Peyer's patch (tissue), 4 donors: ENCODE measurements around the gene SPATA12. TPM values are rescaled to one million over a fixed set of nuclear protein-coding genes. Genes with fewer than 3 reads are reported as not detected.

ENCODE experiments used
- DNase-seq, 3 donors: peaks; one replicate each; pipeline ENCODE4 v3.0.0-alpha.2; 2017 to 2019
- H3K27ac ChIP-seq, 4 donors: fragments of 200-600 bp; sonication (generic); one replicate each; pipeline ENCODE4 v1.5.1; 2016 to 2019
- H3K27me3 ChIP-seq, 2 donors: fragments of 200-600 bp; sonication (generic); one replicate each; pipeline ENCODE4 v1.5.1; 2019
- H3K36me3 ChIP-seq, 3 donors: fragments of 200-600 bp; sonication (generic); one replicate each; pipeline ENCODE4 v1.5.1; 2016 to 2019
- H3K4me1 ChIP-seq, 4 donors: fragments of 200-600 bp; sonication (generic); one replicate each; pipeline ENCODE4 v1.5.1; 2016 to 2019
- H3K4me3 ChIP-seq, 4 donors: fragments of 200-600 bp; sonication (generic); 1 replicate in 3 of 4; 2 replicates in 1 of 4; pipeline ENCODE4 v1.5.1; 2016 to 2019; ENCODE audit warnings: mild to moderate bottlenecking in 1 of 4
- H3K9me3 ChIP-seq, 4 donors: fragments of 200-600 bp; sonication (generic); one replicate each; pipeline ENCODE4 v1.5.1; 2016 to 2019; ENCODE audit warnings: mild to moderate bottlenecking in 1 of 4
- POLR2A ChIP-seq, 2 donors: fragments of 450-650 bp; IDR thresholded peaks; one replicate each; pipeline ENCODE4 v1.5.1; 2017; ENCODE audit warnings: antibody characterized with exemption in 2 of 2, mild to moderate bottlenecking in 2 of 2, moderate library complexity in 2 of 2
- total RNA-seq, 4 donors: library from RNA; depleted of rRNA; stranded (reverse); fragments of >200 nt; gene quantifications; one replicate each; pipeline ENCODE4 v1.1.0, GENCODE V29; 2016
- TF ChIP-seq, protein P1 (sequence below), 6 experiments: fragments of 450-650 bp in 4 of 6; fragments of 200-600 bp in 2 of 6; sonication (generic) in 1 of 6; IDR thresholded peaks; one replicate each; pipeline ENCODE4 v1.5.1; 2017 to 2019; ENCODE audit warnings: antibody characterized with exemption in 6 of 6, mild to moderate bottlenecking in 3 of 6, moderate library complexity in 1 of 6

Gene SPATA12
- total RNA-seq, 4 donors from 2014 or later, result not detected

- Histone ChIP-seq H3K4me3 (no peak overlapping the region), H3K27me3 (no peaks in the 10 kb centered on the region), H3K4me1 (no peaks in the 10 kb centered on the region), H3K27ac (no peak overlapping the region), H3K36me3 (no peaks in the 10 kb centered on the region), H3K9me3 (no peaks in the 10 kb centered on the region)
- TF ChIP-seq POLR2A (IDR thresholded peaks at IDR 0.05), result no peak
- TF ChIP-seq, protein P1, sequence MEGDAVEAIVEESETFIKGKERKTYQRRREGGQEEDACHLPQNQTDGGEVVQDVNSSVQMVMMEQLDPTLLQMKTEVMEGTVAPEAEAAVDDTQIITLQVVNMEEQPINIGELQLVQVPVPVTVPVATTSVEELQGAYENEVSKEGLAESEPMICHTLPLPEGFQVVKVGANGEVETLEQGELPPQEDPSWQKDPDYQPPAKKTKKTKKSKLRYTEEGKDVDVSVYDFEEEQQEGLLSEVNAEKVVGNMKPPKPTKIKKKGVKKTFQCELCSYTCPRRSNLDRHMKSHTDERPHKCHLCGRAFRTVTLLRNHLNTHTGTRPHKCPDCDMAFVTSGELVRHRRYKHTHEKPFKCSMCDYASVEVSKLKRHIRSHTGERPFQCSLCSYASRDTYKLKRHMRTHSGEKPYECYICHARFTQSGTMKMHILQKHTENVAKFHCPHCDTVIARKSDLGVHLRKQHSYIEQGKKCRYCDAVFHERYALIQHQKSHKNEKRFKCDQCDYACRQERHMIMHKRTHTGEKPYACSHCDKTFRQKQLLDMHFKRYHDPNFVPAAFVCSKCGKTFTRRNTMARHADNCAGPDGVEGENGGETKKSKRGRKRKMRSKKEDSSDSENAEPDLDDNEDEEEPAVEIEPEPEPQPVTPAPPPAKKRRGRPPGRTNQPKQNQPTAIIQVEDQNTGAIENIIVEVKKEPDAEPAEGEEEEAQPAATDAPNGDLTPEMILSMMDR (IDR thresholded peaks at IDR 0.05), result no peak
- DNase-seq, result no peak
These were observed 56.0 kb downstream of the SPATA12 start for GRCh38 chr3:57116501-57116900.

DNA sequence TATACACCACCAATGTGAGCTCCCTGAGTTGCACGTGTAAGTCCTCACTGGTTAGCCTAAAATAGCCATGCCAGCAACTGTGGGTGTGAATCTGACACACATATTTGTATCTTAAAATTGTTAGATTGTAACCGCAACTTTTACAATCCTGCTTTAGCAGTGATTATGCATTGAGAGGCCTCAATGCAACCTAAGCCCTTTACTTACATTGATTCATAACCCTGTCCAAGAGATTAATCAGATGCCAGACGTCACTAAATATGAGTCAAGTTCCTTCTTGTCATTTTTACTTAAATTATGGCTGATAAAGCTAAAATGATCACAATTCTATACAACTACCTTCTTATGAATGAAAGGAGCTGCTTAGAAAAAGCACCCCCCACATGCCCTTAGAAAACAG, 57.8 kb downstream of the SPATA12 start:
- Histone ChIP-seq H3K36me3 (no peaks in the 10 kb centered on the region), H3K27me3 (no peaks in the 10 kb centered on the region), H3K4me3 (no peak overlapping the region), H3K9me3 (no peaks in the 10 kb centered on the region), H3K27ac (no peak overlapping the region), H3K4me1 (no peaks in the 10 kb centered on the region)
- DNase-seq, result no peak
- TF ChIP-seq, protein P1 (IDR thresholded peaks at IDR 0.05), result no peak
- TF ChIP-seq POLR2A (IDR thresholded peaks at IDR 0.05), result no peak

- Histone ChIP-seq H3K4me3 (no peak overlapping the region), H3K27me3 (no peaks in the 10 kb centered on the region), H3K9me3 (no peaks in the 10 kb centered on the region), H3K36me3 (no peaks in the 10 kb centered on the region), H3K4me1 (no peaks in the 10 kb centered on the region), H3K27ac (peak overlapping the region in 1 of 4 donors; percentile 42)
- no peak for TF ChIP-seq POLR2A (IDR thresholded peaks at IDR 0.05)
- TF ChIP-seq, protein P1 (IDR thresholded peaks at IDR 0.05), result no peak
- DNase-seq, result no peak
These were observed 59.6 kb downstream of the SPATA12 start for GRCh38 chr3:57120040-57120439.

DNA sequence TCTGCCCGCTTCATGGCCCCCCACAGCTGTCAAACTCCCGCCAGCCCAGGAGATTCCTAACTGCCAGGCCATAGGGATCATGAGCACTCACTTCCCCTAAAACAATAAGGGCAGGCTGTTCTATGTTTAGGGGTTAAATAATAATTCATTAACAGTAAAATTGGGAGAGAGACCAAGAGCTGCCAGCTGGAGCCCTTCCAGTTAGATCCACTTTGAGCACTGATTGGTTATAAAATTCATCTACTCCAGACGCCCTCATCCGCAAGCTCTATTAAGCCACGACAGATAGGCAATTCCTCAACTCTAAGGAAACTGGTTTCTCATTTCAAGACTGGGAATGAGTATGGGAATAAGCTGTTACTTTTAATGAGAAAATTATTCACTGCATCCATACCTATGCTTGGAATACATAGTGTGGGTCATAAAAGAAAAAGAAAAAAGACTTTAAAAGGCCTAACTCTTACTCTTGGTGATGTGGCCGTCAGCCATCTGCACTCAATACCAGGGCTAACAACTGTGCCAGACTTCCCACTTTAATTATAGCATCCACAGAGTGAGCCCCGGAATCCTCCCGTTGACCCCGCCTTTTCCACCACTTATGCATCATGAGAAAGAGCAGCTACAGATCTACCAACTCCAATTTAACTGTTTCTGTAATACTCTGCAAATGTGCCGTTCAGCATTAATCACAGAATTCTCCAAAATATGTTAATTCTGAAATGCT, 60.1 kb downstream of the SPATA12 start:
- Histone ChIP-seq H3K9me3 (no peaks in the 10 kb centered on the region), H3K4me3 (no peak overlapping the region), H3K27ac (peak overlapping the region in 1 of 4 donors; percentile 42), H3K27me3 (no peaks in the 10 kb centered on the region), H3K4me1 (no peaks in the 10 kb centered on the region), H3K36me3 (no peaks in the 10 kb centered on the region)
- TF ChIP-seq, protein P1 (IDR thresholded peaks at IDR 0.05), result no peak
- no peak for TF ChIP-seq POLR2A (IDR thresholded peaks at IDR 0.05)
- DNase-seq, result no peak

Other genes with a start within 250 kb of the SPATA12 start
- 1 to 10 TPM in 2 of 4 donors, under 1 TPM in 2; 0.88 to 5.8 (median 2.1) TPM for gene IL17RD, start 104.7 kb downstream of the SPATA12 start, total RNA-seq
- gene HESX1, start 139.3 kb downstream of the SPATA12 start, total RNA-seq, result not detected
- 10 to 100 TPM; 28.6 to 39.2 (median 33.0) TPM for gene APPL1, start 167.1 kb downstream of the SPATA12 start, total RNA-seq
- not detected for gene ASB14, start 232.0 kb downstream of the SPATA12 start, total RNA-seq